ENCODE data around the gene DLL3.

DNA sequence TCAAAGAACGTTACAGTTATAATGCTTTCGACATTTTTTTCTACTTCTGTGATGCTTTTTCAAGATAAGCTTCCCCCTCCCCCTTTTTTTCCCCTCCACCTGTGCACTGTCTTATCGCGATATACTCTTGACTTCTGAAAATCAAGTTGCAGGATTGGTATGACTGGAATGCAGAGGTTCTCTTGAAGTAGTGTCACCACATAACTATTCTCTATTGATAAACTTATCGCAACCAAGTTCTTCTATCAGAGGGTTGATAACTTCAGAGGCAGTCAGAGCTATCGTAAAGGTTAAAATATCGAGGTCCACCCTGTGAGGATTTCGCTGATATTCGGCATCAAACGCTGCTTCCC is 40.4 kb downstream of the DLL3 start:
- TF ChIP-seq, protein P1, sequence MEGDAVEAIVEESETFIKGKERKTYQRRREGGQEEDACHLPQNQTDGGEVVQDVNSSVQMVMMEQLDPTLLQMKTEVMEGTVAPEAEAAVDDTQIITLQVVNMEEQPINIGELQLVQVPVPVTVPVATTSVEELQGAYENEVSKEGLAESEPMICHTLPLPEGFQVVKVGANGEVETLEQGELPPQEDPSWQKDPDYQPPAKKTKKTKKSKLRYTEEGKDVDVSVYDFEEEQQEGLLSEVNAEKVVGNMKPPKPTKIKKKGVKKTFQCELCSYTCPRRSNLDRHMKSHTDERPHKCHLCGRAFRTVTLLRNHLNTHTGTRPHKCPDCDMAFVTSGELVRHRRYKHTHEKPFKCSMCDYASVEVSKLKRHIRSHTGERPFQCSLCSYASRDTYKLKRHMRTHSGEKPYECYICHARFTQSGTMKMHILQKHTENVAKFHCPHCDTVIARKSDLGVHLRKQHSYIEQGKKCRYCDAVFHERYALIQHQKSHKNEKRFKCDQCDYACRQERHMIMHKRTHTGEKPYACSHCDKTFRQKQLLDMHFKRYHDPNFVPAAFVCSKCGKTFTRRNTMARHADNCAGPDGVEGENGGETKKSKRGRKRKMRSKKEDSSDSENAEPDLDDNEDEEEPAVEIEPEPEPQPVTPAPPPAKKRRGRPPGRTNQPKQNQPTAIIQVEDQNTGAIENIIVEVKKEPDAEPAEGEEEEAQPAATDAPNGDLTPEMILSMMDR (IDR thresholded peaks at IDR 0.05), result no peak
- TF ChIP-seq POLR2A (IDR thresholded peaks at IDR 0.05), result no peak
